RWPE2 (cell line): ENCODE results near the gene CACNA1B.

ENCODE experiments used
- ATAC-seq: fragments of 200-7000 bp; cut with Tn5 transposase; 3 replicates; pipeline ENCODE4 v1.9.1; 2021; ENCODE audit warnings: low read depth
- DNase-seq: peaks from one replicate; pipeline ENCODE4 v3.0.0-alpha.2; 2020; ENCODE audit warnings: low spot score
- H3K27ac ChIP-seq: fragments of 450-650 bp; 2 replicates; pipeline ENCODE4 v1.5.1; 2017; ENCODE audit warnings: mild to moderate bottlenecking; ENCODE audit not compliant: poor library complexity, severe bottlenecking
- H3K27me3 ChIP-seq: fragments of 250-450 bp; sonication (Bioruptor Pico); 2 replicates; pipeline ENCODE4 v1.5.1; 2021; ENCODE audit warnings: mild to moderate bottlenecking, moderate library complexity; ENCODE audit not compliant: insufficient read depth, poor library complexity, severe bottlenecking
- H3K36me3 ChIP-seq: fragments of 250-450 bp; sonication (Bioruptor Pico); 2 replicates; pipeline ENCODE4 v1.5.1; 2020; ENCODE audit warnings: low read depth, mild to moderate bottlenecking, moderate library complexity
- H3K4me1 ChIP-seq: fragments of 250-450 bp; sonication (Bioruptor Pico); 2 replicates; pipeline ENCODE4 v1.5.1; 2021; ENCODE audit warnings: mild to moderate bottlenecking, moderate library complexity; ENCODE audit not compliant: insufficient read depth, poor library complexity, severe bottlenecking
- H3K4me3 ChIP-seq: fragments of 250-450 bp; sonication (Bioruptor Pico); 2 replicates; pipeline ENCODE4 v1.5.1; 2021; ENCODE audit warnings: mild to moderate bottlenecking, moderate library complexity; ENCODE audit not compliant: severe bottlenecking
- H3K9me3 ChIP-seq: fragments of 250-450 bp; sonication (Bioruptor Pico); 2 replicates; pipeline ENCODE4 v1.5.1; 2021; ENCODE audit warnings: mild to moderate bottlenecking, moderate library complexity; ENCODE audit not compliant: severe bottlenecking
- TF ChIP-seq, protein P1 (sequence below): fragments of 450-650 bp; IDR thresholded peaks from one replicate; pipeline ENCODE4 v1.5.1; 2017; ENCODE audit warnings: mild to moderate bottlenecking, moderate library complexity; ENCODE audit not compliant: poor library complexity, severe bottlenecking

CACNA1B gene

DNA sequence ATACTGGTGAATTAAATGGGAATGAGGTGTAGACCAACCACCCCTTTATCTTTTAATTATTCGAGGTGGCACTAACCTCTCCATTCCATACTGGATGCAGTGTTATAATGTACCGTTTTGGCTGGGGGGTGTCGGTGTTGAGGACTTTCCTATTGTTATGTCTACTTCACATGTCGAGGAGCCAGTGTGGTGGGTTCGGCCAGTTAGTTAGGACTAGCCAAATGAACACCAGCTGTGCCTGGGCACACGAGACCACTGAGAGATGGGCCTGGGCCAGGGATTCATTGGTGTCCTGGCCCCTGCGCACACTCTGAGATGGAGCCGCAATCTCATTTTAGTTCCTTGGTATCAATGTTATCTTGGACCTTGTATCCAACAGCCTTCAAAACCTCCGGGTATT lies 186.2 kb downstream of the CACNA1B start:
- ATAC-seq (no peak), DNase-seq (no peak)
- TF ChIP-seq, protein P1, sequence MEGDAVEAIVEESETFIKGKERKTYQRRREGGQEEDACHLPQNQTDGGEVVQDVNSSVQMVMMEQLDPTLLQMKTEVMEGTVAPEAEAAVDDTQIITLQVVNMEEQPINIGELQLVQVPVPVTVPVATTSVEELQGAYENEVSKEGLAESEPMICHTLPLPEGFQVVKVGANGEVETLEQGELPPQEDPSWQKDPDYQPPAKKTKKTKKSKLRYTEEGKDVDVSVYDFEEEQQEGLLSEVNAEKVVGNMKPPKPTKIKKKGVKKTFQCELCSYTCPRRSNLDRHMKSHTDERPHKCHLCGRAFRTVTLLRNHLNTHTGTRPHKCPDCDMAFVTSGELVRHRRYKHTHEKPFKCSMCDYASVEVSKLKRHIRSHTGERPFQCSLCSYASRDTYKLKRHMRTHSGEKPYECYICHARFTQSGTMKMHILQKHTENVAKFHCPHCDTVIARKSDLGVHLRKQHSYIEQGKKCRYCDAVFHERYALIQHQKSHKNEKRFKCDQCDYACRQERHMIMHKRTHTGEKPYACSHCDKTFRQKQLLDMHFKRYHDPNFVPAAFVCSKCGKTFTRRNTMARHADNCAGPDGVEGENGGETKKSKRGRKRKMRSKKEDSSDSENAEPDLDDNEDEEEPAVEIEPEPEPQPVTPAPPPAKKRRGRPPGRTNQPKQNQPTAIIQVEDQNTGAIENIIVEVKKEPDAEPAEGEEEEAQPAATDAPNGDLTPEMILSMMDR = no peak
- Histone ChIP-seq H3K27me3 (peaks cover 9% of the 10 kb centered on the region), H3K9me3 (no peaks in the 10 kb centered on the region), H3K4me3 (no peak overlapping the region), H3K4me1 (no peaks in the 10 kb centered on the region), H3K36me3 (no peaks in the 10 kb centered on the region), H3K27ac (no peak overlapping the region)

DNA sequence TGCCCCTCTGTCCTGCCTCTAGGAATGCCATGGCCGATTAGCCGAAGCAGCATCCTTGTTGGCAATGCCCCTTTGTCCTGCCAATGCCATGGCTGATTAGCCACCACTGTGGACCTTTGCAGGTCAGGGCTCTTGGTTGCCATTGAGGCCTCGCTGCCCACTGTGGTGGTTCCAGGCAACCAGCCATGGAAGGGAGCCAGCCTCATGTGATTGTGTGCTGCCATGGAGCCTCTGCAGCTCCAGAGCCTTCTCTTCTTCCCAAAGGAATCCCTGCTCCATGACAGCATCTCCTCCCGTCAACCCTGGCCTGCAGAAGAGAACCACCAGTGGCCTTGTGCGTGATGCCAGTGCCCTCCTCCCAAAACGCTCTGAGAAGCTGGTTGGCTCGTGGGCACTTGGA lies 187.0 kb downstream of the CACNA1B start:
- Histone ChIP-seq H3K27me3 (peaks cover 9% of the 10 kb centered on the region), H3K27ac (no peak overlapping the region), H3K4me1 (no peaks in the 10 kb centered on the region), H3K36me3 (no peaks in the 10 kb centered on the region), H3K9me3 (no peaks in the 10 kb centered on the region), H3K4me3 (no peak overlapping the region)
- DNase-seq (peak; percentile 28), ATAC-seq (no peak)
- TF ChIP-seq, protein P1 = no peak

DNA sequence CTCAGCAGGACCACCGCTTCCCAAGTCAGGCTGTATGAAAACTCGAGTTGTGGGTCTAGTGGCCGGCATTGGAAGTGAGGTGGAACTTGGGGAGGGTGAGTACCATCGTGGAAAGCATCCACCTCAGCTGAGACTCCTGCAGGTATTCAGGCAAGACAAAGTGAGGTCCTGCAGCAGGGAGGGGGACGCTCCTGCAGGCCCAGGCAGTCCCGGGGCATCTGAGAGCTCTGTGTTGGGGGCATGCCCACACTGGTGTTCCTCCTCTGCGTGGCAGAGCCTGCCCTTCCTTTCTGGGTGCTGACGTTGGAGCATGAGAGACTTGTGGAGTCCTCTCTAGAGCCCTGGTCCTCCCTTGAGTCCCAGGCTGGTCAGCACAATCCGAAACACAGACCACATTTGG lies 187.7 kb downstream of the CACNA1B start:
- Histone ChIP-seq H3K27me3 (peaks cover 9% of the 10 kb centered on the region), H3K4me3 (no peak overlapping the region), H3K9me3 (no peaks in the 10 kb centered on the region), H3K27ac (no peak overlapping the region), H3K4me1 (no peaks in the 10 kb centered on the region), H3K36me3 (no peaks in the 10 kb centered on the region)
- TF ChIP-seq, protein P1 = no peak
- DNase-seq (no peak), ATAC-seq (no peak)

DNA sequence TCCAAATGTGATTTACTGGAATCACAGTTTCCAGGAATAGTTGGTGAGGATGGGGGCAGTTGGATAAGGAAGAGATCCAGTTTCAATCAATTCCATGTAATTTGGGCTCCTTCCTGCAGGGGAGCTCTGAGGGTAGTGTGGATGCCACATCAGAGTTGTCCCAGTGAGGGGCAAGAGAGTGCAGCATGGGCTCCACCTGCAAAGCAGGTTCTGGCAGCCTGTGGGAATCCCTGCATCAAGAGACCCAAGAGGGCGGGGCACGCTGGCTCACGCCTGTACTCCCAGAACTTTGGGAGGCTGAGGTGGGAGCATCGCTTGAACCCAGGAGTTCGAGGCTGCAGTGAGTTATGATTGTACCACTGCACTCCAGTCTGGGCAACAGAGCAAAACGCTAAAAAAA lies 188.5 kb downstream of the CACNA1B start:
- Histone ChIP-seq H3K4me1 (no peaks in the 10 kb centered on the region), H3K9me3 (no peaks in the 10 kb centered on the region), H3K36me3 (no peaks in the 10 kb centered on the region), H3K4me3 (no peak overlapping the region), H3K27me3 (peaks cover 9% of the 10 kb centered on the region), H3K27ac (no peak overlapping the region)
- DNase-seq (no peak), ATAC-seq (no peak)
- TF ChIP-seq, protein P1 = no peak

DNA sequence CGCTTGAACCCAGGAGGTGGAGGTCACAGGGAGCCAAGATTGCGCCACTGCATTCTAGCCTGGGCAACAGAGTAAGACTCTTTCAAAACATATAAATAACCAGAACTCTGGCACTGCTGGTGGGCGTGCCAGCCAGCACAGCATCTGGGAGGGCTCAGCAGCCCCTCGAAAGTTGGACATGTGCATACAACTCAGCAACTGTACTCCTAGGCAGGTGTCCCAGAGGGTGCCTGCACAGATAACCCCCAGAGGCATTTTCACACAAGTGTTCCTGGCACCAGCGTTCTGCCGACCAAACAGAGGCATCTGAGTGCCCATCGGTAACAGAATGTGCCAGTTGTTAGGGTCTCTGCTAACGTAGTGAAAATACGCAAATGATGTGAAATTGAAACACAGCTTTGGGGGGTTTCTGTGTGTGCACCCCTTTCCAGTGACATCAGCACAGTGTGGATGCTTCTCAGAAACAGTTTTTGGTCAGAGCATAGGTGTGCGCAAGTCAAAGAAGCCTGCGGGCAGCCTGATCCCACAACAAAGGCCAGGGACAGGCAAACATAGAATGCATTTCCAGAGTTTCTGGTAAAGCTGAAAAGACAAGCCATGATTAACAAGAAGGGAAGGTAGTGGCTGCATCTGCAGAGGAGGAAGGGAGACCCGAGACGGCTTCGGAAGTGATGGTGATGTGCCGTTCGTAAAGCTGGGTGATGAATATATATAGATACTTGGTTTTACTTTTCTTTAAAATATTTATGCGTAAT lies 190.2 kb downstream of the CACNA1B start:
- TF ChIP-seq, protein P1 = no peak
- H3K27me3 ChIP-seq = peaks cover 9% of the 10 kb centered on the region
- H3K4me3 ChIP-seq = no peak overlapping the region
- ATAC-seq (no peak), DNase-seq (no peak)
- H3K4me1 ChIP-seq = no peaks in the 10 kb centered on the region
- H3K27ac ChIP-seq = no peak overlapping the region
- H3K9me3 ChIP-seq = no peaks in the 10 kb centered on the region
- no peaks in the 10 kb centered on the region for H3K36me3 ChIP-seq
